DOHH2 (cell line): ENCODE results near the gene BMP8A.

ENCODE experiments used
- H3F3A ChIP-seq: fragments of 200-600 bp; sonication (generic), shearing (Covaris generic); 2 replicates; pipeline ENCODE4 v1.6.0; 2016; ENCODE audit warnings: antibody characterized with exemption, mild to moderate bottlenecking; ENCODE audit not compliant: control insufficient read depth, insufficient read depth
- H3K27ac ChIP-seq: fragments of 200-600 bp; sonication (generic); 2 replicates; pipeline ENCODE4 v1.5.1; 2014; ENCODE audit warnings: low read depth, mild to moderate bottlenecking, low read length, moderate library complexity
- H3K27me3 ChIP-seq: fragments of 200-600 bp; sonication (generic); 2 replicates; pipeline ENCODE4 v1.6.1; 2014; ENCODE audit warnings: mild to moderate bottlenecking, low read length, mixed read lengths; ENCODE audit not compliant: control insufficient read depth
- H3K36me3 ChIP-seq: fragments of 200-600 bp; sonication (generic); 2 replicates; pipeline ENCODE4 v1.6.1; 2014; ENCODE audit warnings: mild to moderate bottlenecking, low read length, moderate library complexity, mixed read lengths; ENCODE audit not compliant: control insufficient read depth
- H3K4me1 ChIP-seq: fragments of 200-600 bp; sonication (generic); 2 replicates; pipeline ENCODE4 v1.6.1; 2014; ENCODE audit warnings: mild to moderate bottlenecking, low read length, mixed read lengths; ENCODE audit not compliant: control insufficient read depth
- H3K4me2 ChIP-seq: fragments of 200-600 bp; sonication (generic); 2 replicates; pipeline ENCODE4 v1.6.0; 2014; ENCODE audit warnings: mild to moderate bottlenecking, low read length, moderate library complexity
- H3K4me3 ChIP-seq: fragments of 200-600 bp; sonication (generic); 2 replicates; pipeline ENCODE4 v1.5.1; 2014; ENCODE audit warnings: mild to moderate bottlenecking, low read length, mixed read lengths
- H3K79me2 ChIP-seq: fragments of 200-600 bp; sonication (generic); 2 replicates; pipeline ENCODE4 v1.6.1; 2014; ENCODE audit warnings: mild to moderate bottlenecking, low read length, mixed read lengths; ENCODE audit not compliant: control insufficient read depth
- H3K9me2 ChIP-seq: fragments of 200-600 bp; sonication (generic); replicated peaks from 2 replicates; pipeline ENCODE4 v1.6.1; 2014; ENCODE audit warnings: mild to moderate bottlenecking, low read length, mixed read lengths; ENCODE audit not compliant: control insufficient read depth
- H3K9me3 ChIP-seq: fragments of 200-600 bp; sonication (generic); 2 replicates; pipeline ENCODE4 v1.6.1; 2014; ENCODE audit warnings: antibody characterized with exemption, low read length, mixed read lengths; ENCODE audit not compliant: control insufficient read depth, insufficient read depth
- H4K20me1 ChIP-seq: fragments of 200-600 bp; sonication (generic); 2 replicates; pipeline ENCODE4 v1.6.0; 2014; ENCODE audit warnings: low read depth, mild to moderate bottlenecking, antibody characterized with exemption, low read length, moderate library complexity; ENCODE audit not compliant: control insufficient read depth, insufficient read depth
- CTCF ChIP-seq: fragments of 200-600 bp; sonication (generic); IDR thresholded peaks from one replicate; pipeline ENCODE4 v1.5.1; 2014; ENCODE audit warnings: antibody characterized with exemption, mild to moderate bottlenecking, low read depth, low read length; ENCODE audit not compliant: poor library complexity, severe bottlenecking
- EZH2phosphoT487 ChIP-seq: fragments of 200-600 bp; sonication (generic); IDR thresholded peaks from 2 replicates; pipeline ENCODE4 v1.6.1; 2017; ENCODE audit warnings: borderline replicate concordance, mild to moderate bottlenecking, antibody characterized with exemption, low read length, moderate library complexity, mixed read lengths

The BMP8A gene

GRCh38 chr1:39568208-39568607, 76.8 kb downstream of the BMP8A start:
- TF ChIP-seq CTCF (no peak), EZH2phosphoT487 (no peak)
- Histone ChIP-seq H3K27ac (no peak overlapping the region), H3K9me3 (no peaks in the 10 kb centered on the region), H3K4me2 (no peak overlapping the region), H3K9me2 (no peaks in the 10 kb centered on the region), H3K27me3 (no peaks in the 10 kb centered on the region), H3K36me3 (peaks cover 99% of the 10 kb centered on the region), H4K20me1 (peaks cover 45% of the 10 kb centered on the region), H3K4me1 (peaks cover 6% of the 10 kb centered on the region), H3K79me2 (peaks cover 73% of the 10 kb centered on the region), H3F3A (peaks cover 8% of the 10 kb centered on the region; the same call in 1 of the 2 replicates), H3K4me3 (no peak overlapping the region)

- Histone ChIP-seq H3K27ac (no peak overlapping the region), H3K9me3 (no peaks in the 10 kb centered on the region), H3K4me2 (no peak overlapping the region), H3K27me3 (no peaks in the 10 kb centered on the region), H4K20me1 (peaks cover 44% of the 10 kb centered on the region), H3K79me2 (peaks cover 80% of the 10 kb centered on the region), H3K4me3 (no peak overlapping the region), H3K9me2 (no peaks in the 10 kb centered on the region), H3K36me3 (peaks cover 99% of the 10 kb centered on the region), H3K4me1 (peaks cover 15% of the 10 kb centered on the region), H3F3A (peaks cover 7% of the 10 kb centered on the region; the same call in 1 of the 2 replicates)
- TF ChIP-seq EZH2phosphoT487 (no peak), CTCF (no peak)
Measured at GRCh38 chr1:39569034-39569433, 77.6 kb downstream of the BMP8A start.

- H3K4me1 ChIP-seq: peaks cover 26% of the 10 kb centered on the region
- no peak overlapping the region for H3K4me2 ChIP-seq
- H3K27me3 ChIP-seq: no peaks in the 10 kb centered on the region
- no peak overlapping the region for H3K4me3 ChIP-seq
- no peaks in the 10 kb centered on the region for H3K9me2 ChIP-seq
- H3K9me3 ChIP-seq: no peaks in the 10 kb centered on the region
- no peak for TF ChIP-seq EZH2phosphoT487
- no peak for TF ChIP-seq CTCF
- no peak overlapping the region for H3K27ac ChIP-seq
- peaks cover 59% of the 10 kb centered on the region for H4K20me1 ChIP-seq
- peaks cover 99% of the 10 kb centered on the region for H3K36me3 ChIP-seq
- peaks cover 7% of the 10 kb centered on the region; the same call in 1 of the 2 replicates for H3F3A ChIP-seq
- H3K79me2 ChIP-seq: peaks cover 93% of the 10 kb centered on the region
Measured at GRCh38 chr1:39570477-39571177, 79.2 kb downstream of the BMP8A start.

GRCh38 chr1:39571178-39571483, 79.7 kb downstream of the BMP8A start:
- Histone ChIP-seq H3F3A (peaks cover 7% of the 10 kb centered on the region; the same call in 1 of the 2 replicates), H4K20me1 (peaks cover 60% of the 10 kb centered on the region), H3K4me1 (peaks cover 26% of the 10 kb centered on the region), H3K4me3 (no peak overlapping the region), H3K4me2 (no peak overlapping the region), H3K9me2 (no peaks in the 10 kb centered on the region), H3K9me3 (no peaks in the 10 kb centered on the region), H3K27me3 (no peaks in the 10 kb centered on the region), H3K36me3 (peaks cover 99% of the 10 kb centered on the region), H3K27ac (no peak overlapping the region), H3K79me2 (peaks cover 93% of the 10 kb centered on the region)
- TF ChIP-seq CTCF (no peak), EZH2phosphoT487 (no peak)
